Measurements from ENCODE around the gene OR2F1.

The OR2F1 gene

DNA sequence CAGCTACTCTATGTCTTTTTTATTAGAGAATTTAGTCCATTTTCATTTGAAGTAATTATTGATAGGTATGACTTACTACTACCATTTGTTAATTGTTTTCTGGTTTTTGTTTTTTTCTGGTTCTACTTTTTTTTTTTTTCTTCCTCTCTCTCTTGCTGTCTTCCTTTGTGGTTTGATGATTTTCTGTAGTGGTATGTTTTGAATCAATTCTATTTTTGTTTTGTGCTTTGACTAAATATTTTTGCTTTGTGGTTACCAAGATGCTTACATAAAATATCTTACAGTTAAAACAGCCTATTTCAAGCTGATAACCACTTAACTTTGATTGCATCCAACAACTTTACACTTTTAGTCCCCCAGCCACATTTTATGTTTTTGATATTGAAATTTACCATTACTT, 22.9 kb upstream of the OR2F1 start:
- in situ Hi-C loops (cut with HindIII; ENCODE audit: low pct_ligation_motif_present, low sequenced_read_pairs): no loop called here
- H3K27me3 ChIP-seq (replicated peaks): no peaks in the 10 kb centered on the region
- no peaks in the 10 kb centered on the region for H3K36me3 ChIP-seq (replicated peaks)
- H3K27ac ChIP-seq: no peak overlapping the region
- TF ChIP-seq, protein P1, sequence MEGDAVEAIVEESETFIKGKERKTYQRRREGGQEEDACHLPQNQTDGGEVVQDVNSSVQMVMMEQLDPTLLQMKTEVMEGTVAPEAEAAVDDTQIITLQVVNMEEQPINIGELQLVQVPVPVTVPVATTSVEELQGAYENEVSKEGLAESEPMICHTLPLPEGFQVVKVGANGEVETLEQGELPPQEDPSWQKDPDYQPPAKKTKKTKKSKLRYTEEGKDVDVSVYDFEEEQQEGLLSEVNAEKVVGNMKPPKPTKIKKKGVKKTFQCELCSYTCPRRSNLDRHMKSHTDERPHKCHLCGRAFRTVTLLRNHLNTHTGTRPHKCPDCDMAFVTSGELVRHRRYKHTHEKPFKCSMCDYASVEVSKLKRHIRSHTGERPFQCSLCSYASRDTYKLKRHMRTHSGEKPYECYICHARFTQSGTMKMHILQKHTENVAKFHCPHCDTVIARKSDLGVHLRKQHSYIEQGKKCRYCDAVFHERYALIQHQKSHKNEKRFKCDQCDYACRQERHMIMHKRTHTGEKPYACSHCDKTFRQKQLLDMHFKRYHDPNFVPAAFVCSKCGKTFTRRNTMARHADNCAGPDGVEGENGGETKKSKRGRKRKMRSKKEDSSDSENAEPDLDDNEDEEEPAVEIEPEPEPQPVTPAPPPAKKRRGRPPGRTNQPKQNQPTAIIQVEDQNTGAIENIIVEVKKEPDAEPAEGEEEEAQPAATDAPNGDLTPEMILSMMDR (IDR thresholded peaks at IDR 0.05; ENCODE audit: low read depth, low read length, missing control alignments): no peak
- DNase-seq: no peak
- H3K4me3 ChIP-seq (ENCODE audit: low read depth, low read length): no peak overlapping the region

DNA sequence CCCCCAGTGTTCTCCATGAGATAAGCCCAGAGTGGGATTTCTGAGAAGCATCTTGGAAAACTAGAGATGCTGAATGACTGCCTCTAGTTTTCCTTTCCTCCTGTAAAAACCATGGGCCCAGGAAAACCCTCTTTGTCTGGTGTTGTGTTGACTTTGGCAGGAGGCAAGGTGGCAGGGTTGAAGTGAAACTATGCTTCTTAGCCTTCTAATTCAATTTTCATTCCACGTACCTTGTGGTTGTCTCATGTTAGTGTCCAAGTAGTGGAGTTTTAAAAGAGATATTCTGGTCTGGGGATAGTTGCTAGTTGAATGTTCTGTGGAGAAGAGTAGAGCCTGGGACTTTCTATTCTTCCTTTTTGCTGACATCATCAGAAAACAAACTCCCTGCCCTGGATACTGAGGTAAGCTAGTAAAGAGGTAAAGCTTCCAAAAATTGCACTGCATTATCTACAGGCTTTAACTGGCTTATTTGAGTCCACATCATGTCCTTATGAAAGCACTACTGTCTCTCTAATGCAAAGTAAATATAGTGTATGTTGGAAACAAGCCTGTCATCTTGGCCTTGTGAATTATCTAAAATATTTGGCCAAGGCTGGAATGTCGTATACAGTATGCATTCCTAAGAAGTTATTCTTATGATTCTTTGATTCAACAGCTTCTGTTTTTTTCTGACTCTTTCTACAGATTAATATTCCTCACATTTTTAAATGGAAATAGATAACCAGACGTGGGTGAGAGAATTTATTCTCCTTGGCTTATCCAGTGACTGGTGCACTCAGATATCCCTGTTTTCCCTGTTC, 19.9 kb upstream of the OR2F1 start, which contains the start of gene OR2F2:
Gene OR2F2, plus strand, starts transcription at position 708 of the 800 bp plus-strand sequence. Its CDS starts 0 bp downstream, at position 708.
- TF ChIP-seq, protein P1 (IDR thresholded peaks at IDR 0.05; ENCODE audit: low read depth, low read length, missing control alignments): no peak
- in situ Hi-C loops (cut with HindIII; ENCODE audit: low pct_ligation_motif_present, low sequenced_read_pairs): no loop called here
- Histone ChIP-seq H3K27ac (peak within 1 kb of the TSS; percentile 87), H3K36me3 (replicated peaks) (no peaks in the 10 kb centered on the region), H3K27me3 (replicated peaks) (no peaks in the 10 kb centered on the region), H3K4me3 (ENCODE audit: low read depth, low read length) (no peak within 1 kb of the TSS)
- peak; percentile 76 for DNase-seq

DNA sequence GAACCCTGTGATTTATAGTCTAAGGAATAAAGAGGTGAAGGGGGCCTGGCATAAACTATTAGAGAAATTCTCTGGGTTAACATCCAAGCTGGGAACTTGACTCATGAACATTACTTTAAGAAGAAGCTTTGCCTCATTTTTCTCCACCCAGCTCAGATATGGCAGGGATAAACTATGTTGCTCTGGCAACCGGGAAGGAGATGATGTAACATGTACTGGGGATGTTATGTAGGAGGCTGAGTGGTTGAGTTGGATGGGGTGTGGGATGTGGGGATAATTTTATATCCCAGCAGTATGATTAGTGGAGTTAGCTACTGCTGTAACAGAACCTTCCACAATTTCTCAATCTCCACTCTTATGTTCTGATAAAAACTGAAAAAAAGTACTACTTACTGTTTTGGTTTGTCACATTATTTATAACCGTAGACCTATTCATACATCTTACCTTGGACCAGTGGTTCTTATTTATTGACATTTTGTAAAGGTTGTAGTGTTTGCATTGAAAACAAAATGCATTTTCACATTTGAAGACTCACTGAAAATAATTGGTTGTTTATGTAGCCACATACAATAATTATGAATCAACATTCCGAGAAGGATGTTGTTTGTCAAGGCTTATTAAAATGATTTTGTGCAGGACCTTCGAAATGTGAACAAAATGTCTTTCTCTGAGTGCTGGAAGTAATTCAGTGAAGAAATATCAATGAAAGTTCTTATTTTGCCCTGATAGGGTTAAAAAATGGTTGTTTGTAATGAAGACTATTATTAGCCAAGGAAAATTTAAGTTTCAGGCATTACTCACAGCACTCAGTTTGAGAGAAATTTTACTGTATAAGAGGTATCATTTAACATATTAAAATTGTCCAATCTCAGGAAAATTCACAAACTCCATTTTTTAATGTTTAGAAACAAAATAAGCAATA, 18.3 kb upstream of the OR2F1 start:
- H3K27me3 ChIP-seq (replicated peaks): no peaks in the 10 kb centered on the region
- H3K27ac ChIP-seq: peak overlapping the region; percentile 87
- in situ Hi-C loops (cut with HindIII; ENCODE audit: low pct_ligation_motif_present, low sequenced_read_pairs): no loop called here
- DNase-seq: peak; percentile 92
- H3K36me3 ChIP-seq (replicated peaks): no peaks in the 10 kb centered on the region
- TF ChIP-seq, protein P1 (IDR thresholded peaks at IDR 0.05; ENCODE audit: low read depth, low read length, missing control alignments): no peak
- no peak overlapping the region for H3K4me3 ChIP-seq (ENCODE audit: low read depth, low read length)

DNA sequence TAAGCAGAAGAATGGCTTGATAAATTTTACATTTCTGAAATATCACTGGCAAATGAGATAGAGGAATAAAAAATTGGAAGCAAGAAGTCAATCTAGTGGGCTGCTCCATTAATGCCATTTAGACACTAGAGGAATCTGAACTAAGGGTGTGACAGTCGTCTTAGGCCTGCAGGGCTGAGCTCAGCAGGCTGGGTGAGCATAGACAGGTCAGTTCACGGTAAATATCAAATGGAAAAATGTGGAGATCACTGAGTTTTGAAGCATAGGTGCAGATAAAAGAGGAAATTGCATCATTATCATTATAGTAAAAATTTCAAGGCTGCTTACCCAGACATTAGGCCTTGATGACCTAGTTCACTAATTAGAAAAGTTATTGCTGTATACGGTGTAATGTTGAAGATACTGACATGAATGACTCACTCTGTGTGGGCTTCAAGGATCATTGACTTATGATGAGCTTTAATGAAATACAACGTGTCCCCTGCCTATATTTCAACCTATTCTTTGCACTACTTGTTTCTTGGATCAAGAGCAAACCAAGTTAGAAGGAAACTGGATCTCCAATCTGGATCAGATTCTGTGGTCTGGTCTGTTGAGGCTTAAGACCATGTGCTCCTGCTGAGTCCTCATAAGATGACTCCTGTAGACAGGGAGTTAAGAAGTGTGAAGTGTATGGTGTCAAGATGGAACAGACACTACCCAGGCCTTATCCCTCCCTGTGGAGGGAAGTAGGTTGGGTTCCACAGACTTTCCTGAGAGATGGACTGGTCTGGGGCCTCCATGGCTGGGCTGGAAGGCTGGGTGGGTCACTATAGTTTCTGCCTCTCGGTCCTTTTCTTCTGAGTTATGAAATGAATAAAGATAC, 16.0 kb upstream of the OR2F1 start:
- in situ Hi-C loops (cut with HindIII; ENCODE audit: low pct_ligation_motif_present, low sequenced_read_pairs): no loop called here
- H3K36me3 ChIP-seq (replicated peaks): no peaks in the 10 kb centered on the region
- no peak overlapping the region for H3K4me3 ChIP-seq (ENCODE audit: low read depth, low read length)
- H3K27me3 ChIP-seq (replicated peaks): no peaks in the 10 kb centered on the region
- TF ChIP-seq, protein P1 (IDR thresholded peaks at IDR 0.05; ENCODE audit: low read depth, low read length, missing control alignments): no peak
- no peak for DNase-seq
- no peak overlapping the region for H3K27ac ChIP-seq

DNA sequence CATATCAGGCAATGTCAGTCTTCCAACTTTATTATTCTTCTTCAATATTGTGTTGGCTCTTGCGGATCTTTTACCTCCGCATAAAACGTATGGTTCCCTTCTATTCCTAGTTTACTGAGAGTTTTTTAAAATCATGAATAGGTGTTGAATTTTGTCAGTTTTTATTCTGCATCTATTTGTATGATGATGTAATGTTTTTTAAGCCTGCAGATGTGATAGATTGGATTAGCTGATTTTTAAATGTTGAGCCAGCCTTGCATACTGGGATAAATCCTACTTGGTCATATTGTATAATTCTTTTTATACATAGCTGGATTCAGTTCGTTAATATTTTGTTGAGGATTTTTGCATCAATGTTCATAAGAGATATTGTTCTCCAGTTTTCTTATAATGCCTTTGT, 9.2 kb upstream of the OR2F1 start:
- no peaks in the 10 kb centered on the region for H3K27me3 ChIP-seq (replicated peaks)
- in situ Hi-C loops (cut with HindIII; ENCODE audit: low pct_ligation_motif_present, low sequenced_read_pairs): no loop called here
- no peaks in the 10 kb centered on the region for H3K36me3 ChIP-seq (replicated peaks)
- no peak for DNase-seq
- no peak overlapping the region for H3K27ac ChIP-seq
- TF ChIP-seq, protein P1 (IDR thresholded peaks at IDR 0.05; ENCODE audit: low read depth, low read length, missing control alignments): no peak
- no peak overlapping the region for H3K4me3 ChIP-seq (ENCODE audit: low read depth, low read length)
